HS-5 (cell line): ENCODE measurements around the gene GPC2.

Experiments used
- DNase-seq: peaks from one replicate; pipeline ENCODE4 v3.0.0-alpha.2; 2012; ENCODE audit warnings: low read depth

GPC2 gene

DNA sequence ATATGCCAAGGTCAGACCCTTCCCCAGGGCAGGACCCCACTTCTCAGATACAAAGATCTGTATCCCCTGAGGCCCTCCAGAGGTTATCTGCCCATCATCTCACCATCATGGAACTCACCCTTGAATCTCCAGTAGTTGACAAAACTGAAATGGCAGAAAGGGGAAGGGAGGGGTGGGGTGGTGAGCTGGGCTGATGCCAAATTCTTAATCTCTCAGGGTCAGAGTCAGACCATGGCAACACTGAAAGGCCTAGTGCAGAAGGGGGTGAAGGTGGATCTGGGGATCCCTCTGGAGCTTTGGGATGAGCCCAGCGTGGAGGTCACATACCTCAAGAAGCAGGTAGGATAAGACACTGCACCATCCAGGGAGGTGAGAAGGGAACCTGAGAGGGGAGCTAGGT, 54.6 kb downstream of the GPC2 start:
- no peak for DNase-seq

DNA sequence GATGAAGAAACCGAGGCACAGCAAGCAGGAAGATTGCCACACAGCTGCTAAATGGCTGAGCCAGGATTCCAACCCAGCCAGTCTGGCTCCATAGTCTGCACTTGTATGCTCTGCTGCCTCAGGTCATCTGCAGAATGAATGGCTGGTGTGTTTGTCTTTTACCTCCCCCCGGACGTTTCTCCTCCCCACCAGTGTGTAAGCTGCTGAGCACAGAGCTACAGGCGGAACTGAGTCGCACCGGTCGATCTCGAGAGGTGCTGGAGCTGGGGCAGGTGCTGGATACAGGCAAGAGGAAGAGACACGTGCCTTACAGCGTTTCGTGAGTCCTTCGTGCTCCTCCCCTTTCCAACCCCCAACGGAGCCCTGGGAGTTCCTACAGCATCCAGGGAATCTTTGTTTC, 55.1 kb downstream of the GPC2 start:
- DNase-seq, result no peak

DNA sequence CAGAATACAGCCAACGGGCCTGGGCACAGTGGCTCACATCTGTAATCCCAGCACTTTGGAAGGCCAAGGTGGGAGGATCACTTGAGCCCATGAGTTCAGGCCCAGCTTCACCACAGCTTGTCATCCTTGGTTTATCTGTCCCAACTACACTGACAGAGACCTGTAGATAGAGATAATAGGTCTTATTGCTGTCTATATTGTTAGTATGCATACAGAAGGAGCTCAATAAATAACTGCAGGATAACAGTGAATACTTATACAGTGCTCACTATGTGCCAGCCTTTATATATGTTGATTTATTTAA, 56.5 kb downstream of the GPC2 start:
- DNase-seq, result no peak

DNA sequence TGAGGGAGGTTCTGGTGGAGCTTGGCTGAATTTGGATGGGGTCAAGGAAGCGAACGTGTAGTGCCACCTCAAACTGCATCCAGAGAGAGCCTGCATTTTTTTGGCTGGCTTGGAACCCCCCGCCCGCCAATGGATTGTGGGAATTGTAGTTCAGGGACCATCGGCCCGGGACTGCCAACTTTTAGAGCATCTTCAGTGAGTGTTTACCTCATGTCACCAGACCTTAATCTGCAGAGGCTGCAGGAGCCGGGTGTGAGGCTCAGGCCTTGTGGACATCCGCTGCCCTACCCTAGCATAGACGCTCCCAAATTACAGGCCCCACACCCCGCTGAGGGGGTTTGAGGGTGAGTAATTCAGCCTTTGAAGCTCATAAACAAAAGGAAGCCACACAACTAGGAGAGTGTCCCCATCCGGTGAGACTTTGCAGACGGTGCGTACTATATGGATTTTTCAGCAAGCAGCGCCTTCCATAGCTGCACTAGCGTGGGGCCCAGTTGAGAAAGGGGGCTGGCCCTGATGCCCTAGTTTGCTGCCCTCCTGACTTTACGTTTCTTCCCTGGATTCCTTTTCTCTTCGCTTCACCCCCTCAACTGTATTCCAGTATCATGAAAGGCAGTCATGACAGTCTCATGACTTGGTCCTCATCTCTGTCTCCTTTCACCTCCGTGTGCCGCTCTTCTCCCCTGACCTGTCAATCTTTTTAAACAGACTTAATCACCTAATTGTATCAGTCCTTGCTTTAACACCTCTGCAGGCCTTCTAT, 57.0 kb downstream of the GPC2 start:
- DNase-seq, result no peak
